Measurements from ENCODE around the gene AUTS2. TPM values are rescaled to one million over a fixed set of nuclear protein-coding genes. Genes with fewer than 3 reads are reported as not detected.

Gene AUTS2
- total and polyA plus RNA-seq, 2 of the 8 experiments (the other 6 are each of a cell fraction or from before 2014, with no cell fraction given): 25.9 to 101 TPM

- no peak overlapping the region for H2AK5ac ChIP-seq (ENCODE audit: low read depth, low read length)
- H3K9me3 ChIP-seq (ENCODE audit: insufficient read depth in 2 of 2, low read depth in 1 of 2, low read length in 1 of 2): no peaks in the 10 kb centered on the region
- no peak overlapping the region for H3K4me3 ChIP-seq (ENCODE audit: extremely low read depth in 1 of 4, insufficient read depth in 2 of 4, low read depth in 3 of 4, low read length in 4 of 4)
- H3K9ac ChIP-seq (replicated peaks in 1 of 4; ENCODE audit: extremely low read depth in 1 of 4, low read depth in 3 of 4, low read length in 3 of 4): no peak overlapping the region
- no peaks in the 10 kb centered on the region for H3K4me1 ChIP-seq (replicated peaks in 1 of 4; ENCODE audit: control insufficient read depth in 3 of 4, insufficient read depth in 4 of 4, low read length in 3 of 4)
- no peak overlapping the region for H4K91ac ChIP-seq (replicated peaks; ENCODE audit: insufficient read length, low read length)
- POLR2A ChIA-PET (ENCODE audit: partially characterized antibody): interaction anchor here (1.0 kb wide), 1 partner anchor 14 kb away, joined by 3 read pairs; no protein-coding TSS in a partner anchor
- no peak overlapping the region for H3K4ac ChIP-seq (replicated peaks; ENCODE audit: insufficient read length, low read depth, low read length)
- CTCF ChIA-PET (ENCODE audit: partially characterized antibody): no interaction called here
- no peaks in the 10 kb centered on the region for H3K36me3 ChIP-seq (ENCODE audit: control insufficient read depth in 2 of 4, insufficient read depth in 4 of 4, low read length in 3 of 4)
- no peak overlapping the region for H4K5ac ChIP-seq (ENCODE audit: insufficient read length, low read depth, low read length)
- H3K79me2 ChIP-seq (ENCODE audit: control insufficient read depth in 1 of 2, insufficient read depth in 2 of 2, low read length in 2 of 2): no peaks in the 10 kb centered on the region
- 88% methylated on average over 5 of the region's 5 CpGs; no CpG with 5 or more reads in 1 of the 2 experiments for WGBS, 2 experiments (ENCODE audit: extremely low coverage in 1 of 2, insufficient coverage in 1 of 2, insufficient read length in 1 of 2, insufficient replicate concordance in 2 of 2, low coverage in 1 of 2, low lambda C conversion rate in 2 of 2, missing lambda C conversion rate in 1 of 2)
- no peak for DNase-seq (ENCODE audit: low read depth in 1 of 2, low spot score in 2 of 2)
- no peak overlapping the region for H2BK120ac ChIP-seq (replicated peaks; ENCODE audit: low read depth, low read length)
- no peak overlapping the region for H3K23ac ChIP-seq (ENCODE audit: insufficient read length)
- no peaks in the 10 kb centered on the region for H3K27me3 ChIP-seq (replicated peaks in 1 of 4; ENCODE audit: control insufficient read depth in 3 of 4, extremely low read depth in 1 of 4, insufficient read depth in 3 of 4, low read length in 3 of 4)
- no peak overlapping the region for H2BK5ac ChIP-seq (ENCODE audit: low read depth, low read length)
- H2AFZ ChIP-seq (ENCODE audit: low read length): no peak overlapping the region
- no peak overlapping the region for H2BK15ac ChIP-seq (ENCODE audit: low read length)
- H2BK20ac ChIP-seq (ENCODE audit: low read length): no peak overlapping the region
- no peaks in the 10 kb centered on the region for H4K20me1 ChIP-seq (replicated peaks in 1 of 2; ENCODE audit: control insufficient read depth in 1 of 2, insufficient read depth in 2 of 2, low read length in 2 of 2)
- no peaks in the 10 kb centered on the region for H3K79me1 ChIP-seq (ENCODE audit: low read depth, low read length)
- H3K23me2 ChIP-seq (ENCODE audit: low read depth, low read length): no peaks in the 10 kb centered on the region
- FAIRE-seq: no peak
- H3K27ac ChIP-seq (ENCODE audit: low read depth, low read length): no peak overlapping the region
- H3K14ac ChIP-seq (ENCODE audit: insufficient read length): no peak overlapping the region
- no peak overlapping the region for H3K4me2 ChIP-seq (ENCODE audit: insufficient read depth in 1 of 2, low read depth in 2 of 2, low read length in 2 of 2)
- H3K56ac ChIP-seq (replicated peaks; ENCODE audit: insufficient read length, low read depth, low read length): no peak overlapping the region
- no peak overlapping the region for H3K18ac ChIP-seq (ENCODE audit: extremely low read depth, low read length)
- H4K8ac ChIP-seq (ENCODE audit: extremely low read depth, insufficient read depth, low read length): no peak overlapping the region
- no peak overlapping the region for H2BK12ac ChIP-seq (ENCODE audit: low read depth, low read length)
- TF ChIP-seq CBX5 (IDR thresholded peaks at IDR 0.05; ENCODE audit: low read depth, low read length): no peak
Observed at GRCh38 chr7:70474639-70475234, 876.5 kb downstream of the AUTS2 start.
